OCI-LY1 (cell line): ENCODE measurements around the gene SIRT7.

Source experiments
- H2AFZ ChIP-seq: fragments of 200-600 bp; sonication (generic), shearing (Covaris generic); 2 replicates; pipeline ENCODE4 v1.6.0; 2014; ENCODE audit warnings: antibody characterized with exemption, mild to moderate bottlenecking, low read length
- H3F3A ChIP-seq: fragments of 200-600 bp; sonication (generic), shearing (Covaris generic); 2 replicates; pipeline ENCODE4 v1.6.0; 2014; ENCODE audit warnings: mild to moderate bottlenecking, antibody characterized with exemption, low read length, moderate library complexity; ENCODE audit not compliant: insufficient read depth
- H3K27ac ChIP-seq: fragments of 200-600 bp; sonication (generic); 2 replicates; pipeline ENCODE4 v1.5.1; 2014; ENCODE audit warnings: low read length, mixed run types, mild to moderate bottlenecking, low read depth; ENCODE audit not compliant: poor library complexity, severe bottlenecking
- H3K27me3 ChIP-seq: fragments of 200-600 bp; sonication (generic); 2 replicates; pipeline ENCODE4 v1.6.0; 2014; ENCODE audit warnings: antibody characterized with exemption, mild to moderate bottlenecking, low read length, moderate library complexity; ENCODE audit not compliant: insufficient read depth
- H3K36me3 ChIP-seq: fragments of 200-600 bp; sonication (generic); 2 replicates; pipeline ENCODE4 v1.6.1; 2014; ENCODE audit warnings: mild to moderate bottlenecking, antibody characterized with exemption, low read length, moderate library complexity, mixed read lengths; ENCODE audit not compliant: insufficient read depth
- H3K4me1 ChIP-seq: fragments of 200-600 bp; sonication (generic); 2 replicates; pipeline ENCODE4 v1.5.1; 2014; ENCODE audit warnings: mild to moderate bottlenecking, low read length, moderate library complexity; ENCODE audit not compliant: insufficient read depth, severe bottlenecking
- H3K4me2 ChIP-seq: fragments of 200-600 bp; sonication (generic), shearing (Covaris generic); 2 replicates; pipeline ENCODE4 v1.6.1; 2014; ENCODE audit warnings: low read length
- H3K4me3 ChIP-seq: fragments of 200-600 bp; sonication (generic); 2 replicates; pipeline ENCODE4 v1.5.1; 2014; ENCODE audit warnings: low read length, low read depth, mild to moderate bottlenecking, mixed read lengths; ENCODE audit not compliant: poor library complexity, severe bottlenecking
- H3K79me2 ChIP-seq: fragments of 200-600 bp; shearing (Covaris generic); 2 replicates; pipeline ENCODE4 v1.6.1; 2016; ENCODE audit warnings: mixed run types, low read length, mixed read lengths; ENCODE audit not compliant: insufficient read depth
- H3K9ac ChIP-seq: fragments of 200-600 bp; sonication (generic), shearing (Covaris generic); 2 replicates; pipeline ENCODE4 v1.6.1; 2014; ENCODE audit warnings: mild to moderate bottlenecking, low read length, mixed read lengths
- H3K9me2 ChIP-seq: fragments of 200-600 bp; sonication (generic), shearing (Covaris generic); 2 replicates; pipeline ENCODE4 v1.6.1; 2014; ENCODE audit warnings: low read depth, mild to moderate bottlenecking, low read length, mixed read lengths
- H3K9me3 ChIP-seq: fragments of 200-600 bp; shearing (Covaris generic); 2 replicates; pipeline ENCODE4 v1.6.1; 2014; ENCODE audit warnings: low read length, mixed read lengths
- H4K20me1 ChIP-seq: fragments of 200-600 bp; sonication (generic), shearing (Covaris generic); 2 replicates; pipeline ENCODE4 v1.6.0; 2016; ENCODE audit warnings: mild to moderate bottlenecking, low read length; ENCODE audit not compliant: insufficient read depth
- CTCF ChIP-seq: fragments of 200-600 bp; sonication (generic), shearing (Covaris generic); IDR thresholded peaks from 2 replicates; pipeline ENCODE4 v1.5.1; 2017; ENCODE audit warnings: mild to moderate bottlenecking, antibody characterized with exemption, low read length, moderate library complexity, mixed read lengths
- EZH2 ChIP-seq: fragments of 200-600 bp; sonication (generic), shearing (Covaris generic); IDR thresholded peaks from 2 replicates; pipeline ENCODE4 v1.8.0; 2017; ENCODE audit warnings: borderline replicate concordance, mixed run types, mild to moderate bottlenecking, antibody characterized with exemption, low read length, moderate library complexity, mixed read lengths

Gene SIRT7

DNA sequence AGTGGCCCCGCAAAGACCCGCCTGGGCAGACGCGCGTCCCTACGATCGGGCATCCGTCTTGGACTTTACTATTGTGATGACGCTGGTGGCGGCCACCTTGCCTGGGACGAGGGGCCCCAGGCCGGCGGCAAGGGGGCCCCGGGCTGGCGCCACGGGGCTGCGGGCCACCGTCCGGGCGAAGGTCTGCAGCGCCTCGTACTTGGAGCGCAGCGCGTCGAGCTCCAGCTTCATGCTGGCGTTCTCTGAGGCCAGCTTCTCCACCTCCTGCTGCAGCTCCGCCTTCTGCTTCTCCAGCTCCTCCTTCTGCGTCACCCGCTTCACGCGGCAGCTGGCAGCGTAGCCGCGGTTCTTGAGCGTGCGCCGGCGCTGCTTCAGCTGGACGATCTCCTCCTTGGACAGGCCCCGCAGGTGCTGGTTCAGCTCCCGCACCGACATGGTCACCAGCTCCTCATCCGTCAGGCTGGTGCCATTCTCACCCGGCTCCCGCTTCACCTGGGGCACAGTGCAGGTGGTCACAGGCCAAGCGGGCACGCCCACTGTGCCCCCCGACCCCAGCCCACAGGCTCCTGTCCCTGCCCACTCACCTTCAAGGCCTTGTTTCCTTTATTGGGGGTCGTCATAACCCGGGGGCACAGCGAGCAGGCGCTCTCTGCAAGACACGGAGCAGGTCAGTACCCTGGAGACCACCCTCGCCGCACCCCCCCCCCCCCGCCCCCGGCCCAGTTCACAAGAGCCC is 4.8 kb upstream of the SIRT7 start:
- no peak overlapping the region for H3K4me3 ChIP-seq
- TF ChIP-seq EZH2 = no peak
- H3F3A ChIP-seq = no peaks in the 10 kb centered on the region
- peaks cover 24% of the 10 kb centered on the region for H3K79me2 ChIP-seq
- H4K20me1 ChIP-seq = no peaks in the 10 kb centered on the region
- H2AFZ ChIP-seq = no peak overlapping the region
- H3K27me3 ChIP-seq = no peaks in the 10 kb centered on the region
- no peaks in the 10 kb centered on the region for H3K9me3 ChIP-seq
- H3K9me2 ChIP-seq = no peaks in the 10 kb centered on the region
- H3K4me1 ChIP-seq = peaks cover 38% of the 10 kb centered on the region
- H3K27ac ChIP-seq = no peak overlapping the region
- H3K4me2 ChIP-seq = no peak overlapping the region
- peaks cover 21% of the 10 kb centered on the region; the same call in 1 of the 2 replicates for H3K36me3 ChIP-seq
- H3K9ac ChIP-seq = no peak overlapping the region

DNA sequence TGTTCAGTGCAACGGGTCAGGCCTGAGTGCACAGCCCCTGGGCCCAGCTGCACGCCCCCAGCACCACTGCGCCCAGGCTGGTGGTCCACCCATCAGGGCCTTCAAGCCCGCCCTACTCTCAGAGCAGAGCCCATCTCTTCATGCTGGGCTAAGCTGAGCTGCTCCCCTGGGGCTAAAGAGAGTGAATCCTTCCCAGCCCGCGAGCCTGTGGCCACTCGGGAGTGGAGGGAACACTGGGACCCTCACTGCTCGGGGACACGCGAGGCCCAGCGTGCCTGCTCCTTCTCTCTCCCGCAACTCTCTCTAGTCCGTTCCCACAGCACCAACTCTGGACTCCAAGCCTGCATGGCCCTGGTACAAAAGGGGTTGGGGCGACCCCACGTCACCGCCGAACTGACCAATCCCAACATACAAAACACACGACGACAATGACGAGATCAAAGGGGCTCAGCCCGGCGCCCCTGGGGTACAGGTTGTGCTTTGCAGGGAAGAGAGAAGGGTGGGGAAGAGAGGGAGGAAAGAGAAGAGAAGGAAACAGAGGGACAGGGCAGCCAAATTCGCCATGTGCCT is 4.1 kb upstream of the SIRT7 start:
- H3K4me1 ChIP-seq = peaks cover 43% of the 10 kb centered on the region
- peaks cover 21% of the 10 kb centered on the region; the same call in 1 of the 2 replicates for H3K36me3 ChIP-seq
- no peak overlapping the region for H3K27ac ChIP-seq
- no peak overlapping the region for H3K4me3 ChIP-seq
- H3K79me2 ChIP-seq = peaks cover 24% of the 10 kb centered on the region
- no peaks in the 10 kb centered on the region for H3K9me3 ChIP-seq
- no peaks in the 10 kb centered on the region for H4K20me1 ChIP-seq
- H3K9me2 ChIP-seq = no peaks in the 10 kb centered on the region
- no peaks in the 10 kb centered on the region for H3F3A ChIP-seq
- no peak overlapping the region for H3K9ac ChIP-seq
- TF ChIP-seq CTCF = no peak
- TF ChIP-seq EZH2 = no peak
- H3K27me3 ChIP-seq = no peaks in the 10 kb centered on the region
- no peak overlapping the region for H2AFZ ChIP-seq
- no peak overlapping the region for H3K4me2 ChIP-seq

GRCh38 chr17:81921537-81921862 is 3.5 kb upstream of the SIRT7 start:
- Histone ChIP-seq H3K36me3 (peaks cover 21% of the 10 kb centered on the region; the same call in 1 of the 2 replicates), H3K79me2 (peaks cover 23% of the 10 kb centered on the region), H3K9ac (no peak overlapping the region), H3K9me2 (no peaks in the 10 kb centered on the region), H3K4me3 (no peak overlapping the region), H3K9me3 (no peaks in the 10 kb centered on the region), H2AFZ (no peak overlapping the region), H3K4me1 (peaks cover 49% of the 10 kb centered on the region), H3F3A (no peaks in the 10 kb centered on the region), H4K20me1 (no peaks in the 10 kb centered on the region), H3K4me2 (no peak overlapping the region), H3K27ac (no peak overlapping the region), H3K27me3 (no peaks in the 10 kb centered on the region)
- TF ChIP-seq EZH2 = no peak
- no peak for TF ChIP-seq CTCF
